GM19455 (cell line): Measurements from ENCODE around the gene AJAP1.
A peak's percentile ranks its signal among the peaks of the same experiment; 100 is the strongest.

Experiments used
- ATAC-seq: cut with Tn5 transposase; IDR thresholded peaks from one replicate; pipeline ENCODE4 v1.9.1; 2021; ENCODE audit not compliant: unreplicated experiment

AJAP1 gene

GRCh38 chr1:4762146-4762545 is 107.7 kb downstream of the AJAP1 start:
- ATAC-seq, result no peak

GRCh38 chr1:4767308-4767707 is 112.9 kb downstream of the AJAP1 start:
- ATAC-seq, result no peak

GRCh38 chr1:4768553-4768952 is 114.1 kb downstream of the AJAP1 start:
- ATAC-seq, result no peak

- no peak for ATAC-seq
Observed at GRCh38 chr1:4769516-4770280, 115.3 kb downstream of the AJAP1 start.

GRCh38 chr1:4770713-4771112 is 116.3 kb downstream of the AJAP1 start:
- ATAC-seq, result no peak

GRCh38 chr1:4771267-4771666 is 116.9 kb downstream of the AJAP1 start:
- ATAC-seq, result no peak

- no peak for ATAC-seq
Observed at GRCh38 chr1:4771721-4772120, 117.3 kb downstream of the AJAP1 start.

GRCh38 chr1:4772294-4773010 is 118.0 kb downstream of the AJAP1 start:
- ATAC-seq, result no peak

- ATAC-seq, result no peak
Observed at GRCh38 chr1:4773226-4773625, 118.8 kb downstream of the AJAP1 start.

- no peak for ATAC-seq
Observed at GRCh38 chr1:4775506-4775905, 121.1 kb downstream of the AJAP1 start.

GRCh38 chr1:4778056-4778455 is 123.6 kb downstream of the AJAP1 start:
- no peak for ATAC-seq

GRCh38 chr1:4781646-4782045 is 127.2 kb downstream of the AJAP1 start:
- no peak for ATAC-seq

GRCh38 chr1:4784761-4785160 is 130.4 kb downstream of the AJAP1 start:
- no peak for ATAC-seq

- ATAC-seq, result no peak
Observed at GRCh38 chr1:4786055-4786454, 131.6 kb downstream of the AJAP1 start.

GRCh38 chr1:4787551-4787950 is 133.1 kb downstream of the AJAP1 start:
- no peak for ATAC-seq

- no peak for ATAC-seq
Observed at GRCh38 chr1:4792565-4792964, 138.2 kb downstream of the AJAP1 start.

GRCh38 chr1:4794020-4794780 is 139.8 kb downstream of the AJAP1 start:
- no peak for ATAC-seq

- ATAC-seq, result peak; percentile 86
Observed at GRCh38 chr1:4796161-4797015, 142.0 kb downstream of the AJAP1 start.

GRCh38 chr1:4797016-4797410 is 142.6 kb downstream of the AJAP1 start:
- no peak for ATAC-seq

GRCh38 chr1:4797429-4797828 is 143.0 kb downstream of the AJAP1 start:
- ATAC-seq, result no peak
